Endothelial cell of umbilical vein (primary cell): ENCODE measurements around the gene NTN3.

Experiments
- CTCF ChIP-seq, 2 donors: IDR thresholded peaks; 1 replicate in 1 of 2; 2 replicates in 1 of 2; pipeline ENCODE4 v1.5.1; 2011; ENCODE audit warnings: low read length in 2 of 2, mild to moderate bottlenecking in 2 of 2, moderate library complexity in 2 of 2, control low read depth in 1 of 2, inconsistent platforms in 1 of 2, low read depth in 1 of 2; ENCODE audit not compliant: insufficient read depth in 1 of 2; ENCODE audit errors: extremely low read depth in 1 of 2
- EZH2 ChIP-seq: IDR thresholded peaks from 2 replicates; pipeline ENCODE4 v1.6.1; 2012; ENCODE audit warnings: borderline replicate concordance, low read depth, mild to moderate bottlenecking, moderate library complexity, low read length, inconsistent platforms; ENCODE audit not compliant: severe bottlenecking
- FOS ChIP-seq: IDR thresholded peaks from 2 replicates; pipeline ENCODE4 v1.6.1; 2011; ENCODE audit warnings: mild to moderate bottlenecking, low read length, moderate library complexity, borderline replicate concordance; ENCODE audit not compliant: insufficient read depth
- JUN ChIP-seq: IDR thresholded peaks from 2 replicates; pipeline ENCODE4 v1.6.1; 2011; ENCODE audit warnings: borderline replicate concordance, low read depth; ENCODE audit not compliant: insufficient read length, insufficient read depth
- MYC ChIP-seq: IDR thresholded peaks from one replicate; pipeline ENCODE4 v1.6.1; 2011; ENCODE audit warnings: mild to moderate bottlenecking, low read depth, low read length
- POLR2A ChIP-seq: IDR thresholded peaks from 2 replicates; pipeline ENCODE4 v1.6.1; 2012; ENCODE audit warnings: low read depth, mild to moderate bottlenecking, control low read depth, low read length
- POLR2AphosphoS5 ChIP-seq: IDR thresholded peaks from 2 replicates; pipeline ENCODE4 v1.6.1; 2012; ENCODE audit warnings: low read depth, mild to moderate bottlenecking, control low read depth, low read length, moderate library complexity; ENCODE audit not compliant: insufficient read depth
- TF ChIP-seq, protein P1 (sequence below): IDR thresholded peaks from 2 replicates; pipeline ENCODE4 v1.6.1; 2011; ENCODE audit not compliant: insufficient read depth, insufficient read length

- TF ChIP-seq POLR2A: no peak
- no peak for TF ChIP-seq CTCF (IDR thresholded peaks at IDR 0.05; ENCODE audit: extremely low read depth in 1 of 2, insufficient read depth in 1 of 2, low read depth in 1 of 2, low read length in 2 of 2)
- TF ChIP-seq EZH2: no peak
- TF ChIP-seq POLR2AphosphoS5: no peak
- TF ChIP-seq, protein P1, sequence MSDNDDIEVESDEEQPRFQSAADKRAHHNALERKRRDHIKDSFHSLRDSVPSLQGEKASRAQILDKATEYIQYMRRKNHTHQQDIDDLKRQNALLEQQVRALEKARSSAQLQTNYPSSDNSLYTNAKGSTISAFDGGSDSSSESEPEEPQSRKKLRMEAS: no peak
- no peak for TF ChIP-seq FOS
- TF ChIP-seq JUN: no peak
- no peak for TF ChIP-seq MYC
These were observed 15.8 kb upstream of the NTN3 start for GRCh38 chr16:2455081-2455845.
